GM18951 (cell line): ENCODE results near the gene TPP2.

Experiments
- POLR2A ChIP-seq: IDR thresholded peaks from 4 replicates; pipeline ENCODE4 v1.6.1; 2011; ENCODE audit warnings: mild to moderate bottlenecking; ENCODE audit not compliant: insufficient read length, insufficient read depth; ENCODE audit errors: extremely low read depth
- in situ Hi-C: fragments of 300-500 bp; cut with MboI; formaldehyde crosslinking; loops from one replicate; pipeline ENCODE4 v1.12.0; 2022; ENCODE audit warnings: low sequenced_read_pairs, mixed read lengths, inconsistent platforms; ENCODE audit not compliant: unreplicated experiment

Gene TPP2

GRCh38 chr13:102650444-102650843, 53.7 kb downstream of the TPP2 start:
- TF ChIP-seq POLR2A: no peak
- in situ Hi-C loops: no loop called here

DNA sequence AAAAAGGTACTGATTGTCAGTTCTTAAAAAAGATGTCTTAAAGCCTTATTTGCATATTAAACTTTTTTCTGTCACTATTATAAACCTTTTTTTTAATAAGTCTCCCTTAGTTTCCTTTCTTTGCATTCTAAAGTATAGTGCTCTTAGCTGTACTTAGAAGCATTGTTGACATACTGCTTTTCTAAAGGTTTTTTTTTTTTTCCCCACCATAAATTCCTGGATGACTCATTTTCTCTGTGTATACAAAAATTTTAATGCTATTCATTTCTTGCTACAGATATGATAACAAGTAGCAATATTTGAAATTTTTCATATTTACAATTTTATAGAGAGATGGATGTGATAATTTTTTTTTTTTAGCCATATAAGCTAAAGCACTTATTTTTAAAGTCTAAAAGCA, 54.6 kb downstream of the TPP2 start:
- in situ Hi-C loops: no loop called here
- no peak for TF ChIP-seq POLR2A

DNA sequence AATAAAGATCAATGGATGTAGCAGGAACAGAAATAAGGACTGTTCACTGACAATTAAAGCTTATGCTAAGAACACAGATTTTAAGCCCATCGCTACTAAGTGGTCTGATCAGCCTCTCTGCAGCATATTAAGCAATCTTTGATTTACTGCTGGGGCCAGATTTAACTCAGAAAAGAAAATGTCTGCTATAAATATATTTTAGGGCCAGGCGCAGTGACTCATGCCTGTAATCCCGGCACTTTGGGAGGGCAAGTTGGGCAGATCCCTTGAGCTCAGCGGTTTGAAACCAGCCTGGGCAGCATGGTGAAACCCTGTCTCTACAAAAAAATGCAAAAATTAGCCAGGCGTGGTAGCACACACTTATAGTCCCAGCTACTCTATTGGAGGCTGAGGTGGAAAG, 55.1 kb downstream of the TPP2 start:
- TF ChIP-seq POLR2A: no peak
- in situ Hi-C loops: no loop called here

- TF ChIP-seq POLR2A: no peak
- in situ Hi-C loops: no loop called here
These were observed 58.0 kb downstream of the TPP2 start for GRCh38 chr13:102654756-102655155.

DNA sequence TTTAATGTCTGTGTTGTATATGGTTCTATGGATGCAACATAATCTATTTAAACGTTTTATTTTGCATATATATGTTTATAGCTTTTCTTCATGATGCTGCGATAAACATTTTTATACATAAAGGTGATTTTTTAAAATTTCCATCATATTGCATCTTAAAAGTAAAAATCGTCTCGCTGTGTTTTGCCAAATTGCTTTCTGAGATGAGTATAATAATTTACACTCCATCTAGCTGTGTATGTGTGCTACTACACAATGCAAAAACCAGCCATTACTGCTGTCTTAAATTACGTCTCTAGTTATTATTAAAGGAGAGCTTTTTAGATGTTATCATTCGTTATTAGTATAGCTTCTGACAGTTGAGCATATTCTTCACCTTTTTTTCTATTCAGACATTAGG, 60.8 kb downstream of the TPP2 start:
- in situ Hi-C loops: no loop called here
- no peak for TF ChIP-seq POLR2A

- no peak for TF ChIP-seq POLR2A
- in situ Hi-C loops: no loop called here
These were observed 61.9 kb downstream of the TPP2 start for GRCh38 chr13:102658660-102659059.

- in situ Hi-C loops: no loop called here
- no peak for TF ChIP-seq POLR2A
These were observed 62.5 kb downstream of the TPP2 start for GRCh38 chr13:102659168-102659713.

DNA sequence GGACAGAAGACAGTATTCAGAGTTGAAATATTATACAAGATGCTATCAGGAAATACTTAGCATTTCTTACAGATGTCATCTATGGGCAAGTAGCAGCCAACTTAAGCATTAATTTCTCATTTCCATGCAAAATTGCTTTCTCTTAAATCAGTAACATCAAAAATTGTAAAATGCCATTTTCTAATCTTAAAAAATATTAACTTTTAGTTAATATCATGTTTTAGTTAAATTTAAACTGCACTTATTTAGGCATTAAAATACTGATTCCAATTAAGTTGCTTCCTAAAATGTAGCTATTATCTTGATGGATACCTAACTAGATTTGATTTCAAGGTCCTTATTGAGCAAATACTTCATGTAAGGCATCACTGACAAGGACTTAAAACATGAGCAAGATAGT, 70.2 kb downstream of the TPP2 start:
- no peak for TF ChIP-seq POLR2A
- in situ Hi-C loops: no loop called here

GRCh38 chr13:102667911-102668310, 71.1 kb downstream of the TPP2 start:
- TF ChIP-seq POLR2A: no peak
- in situ Hi-C loops: no loop called here

- no peak for TF ChIP-seq POLR2A
- in situ Hi-C loops: no loop called here
These were observed 73.3 kb downstream of the TPP2 start for GRCh38 chr13:102670130-102670529.

- no peak for TF ChIP-seq POLR2A
- in situ Hi-C loops: no loop called here
These were observed 78.3 kb downstream of the TPP2 start for GRCh38 chr13:102675115-102675514.

DNA sequence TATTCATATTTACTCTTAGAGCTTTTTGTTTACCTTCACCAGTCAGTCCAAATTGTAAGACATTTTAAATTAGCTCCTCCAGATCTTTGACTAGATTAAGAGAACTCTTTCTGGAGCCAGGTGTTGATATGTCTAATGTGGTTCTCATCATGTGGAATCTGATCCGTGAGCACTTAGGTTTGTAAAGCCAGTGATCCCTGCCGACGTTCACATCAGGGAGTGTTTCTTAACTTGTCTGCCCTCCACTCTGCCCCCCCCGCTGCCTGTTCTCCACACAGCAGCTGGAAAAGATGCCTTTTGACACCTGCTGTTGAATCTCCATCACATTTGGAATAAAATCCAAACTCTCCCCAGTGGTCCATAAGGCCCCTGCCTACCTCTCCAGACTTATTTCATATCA, 80.3 kb downstream of the TPP2 start:
- in situ Hi-C loops: no loop called here
- no peak for TF ChIP-seq POLR2A

- TF ChIP-seq POLR2A: no peak
- in situ Hi-C loops: no loop called here
These were observed 81.7 kb downstream of the TPP2 start for GRCh38 chr13:102678339-102679107.

DNA sequence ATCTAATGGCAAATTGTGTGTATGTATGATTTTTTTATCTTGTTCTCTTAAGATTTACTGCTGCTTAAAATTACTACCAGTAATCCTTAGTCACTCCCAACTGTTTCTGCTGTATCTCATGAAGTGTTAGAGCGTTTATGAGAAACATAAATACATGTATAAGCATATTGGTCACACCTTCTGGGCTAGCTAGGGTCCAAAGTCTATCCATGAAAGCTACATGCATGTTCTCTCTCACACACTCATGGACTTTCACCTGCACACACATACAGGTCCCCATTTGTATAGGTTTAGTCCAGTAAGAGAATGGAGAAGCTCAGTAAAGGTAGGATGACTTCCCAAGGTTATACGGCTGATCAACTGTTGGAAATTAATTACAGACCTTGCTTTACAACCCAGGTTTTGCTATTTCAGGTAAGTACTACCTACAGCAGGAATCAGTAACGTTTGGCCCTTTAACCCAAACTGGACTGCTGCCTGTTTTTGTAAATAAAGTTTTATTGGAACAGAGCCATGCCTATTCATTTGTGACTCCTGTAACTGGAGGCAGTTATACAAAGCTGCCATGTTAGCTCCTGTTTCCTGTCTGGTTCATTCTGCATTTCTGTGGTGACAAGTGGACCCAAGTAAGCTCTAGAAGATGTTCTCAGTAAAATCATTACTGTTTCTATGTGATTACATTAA, 82.8 kb downstream of the TPP2 start:
- TF ChIP-seq POLR2A: no peak

More for the DNA sequence above, 82.8 kb downstream of the TPP2 start:
- in situ Hi-C loops: no loop called here
